Myocyte (in vitro differentiated cells): ENCODE results near the gene NOCT. TPM values are rescaled to one million over a fixed set of nuclear protein-coding genes. Genes with fewer than 3 reads are reported as not detected.
A peak's percentile ranks its signal among the peaks of the same experiment; 100 is the strongest.
"Not testable (repeated sequence)": the region's sequence is repeated elsewhere in the genome, so short reads cannot be mapped to it uniquely, and the experiment has no call there.

ENCODE experiments used
- DNase-seq: peaks from one replicate; pipeline ENCODE4 v3.0.0-alpha.2; 2012; ENCODE audit warnings: low read depth
- total RNA-seq: library from RNA; depleted of rRNA; stranded (reverse); fragments of >200 nt; gene quantifications from 2 replicates; pipeline ENCODE4 v1.2.3, GENCODE V29; 2014

The NOCT gene
- total RNA-seq, 1 donor from 2014 or later, result 24.0 TPM

- no peak for DNase-seq
Observed at GRCh38 chr4:139042981-139043460, 27.4 kb downstream of the NOCT start.

GRCh38 chr4:139044291-139044690 lies 28.7 kb downstream of the NOCT start:
- no peak for DNase-seq

GRCh38 chr4:139048026-139048425 lies 32.4 kb downstream of the NOCT start:
- DNase-seq, result no peak

DNA sequence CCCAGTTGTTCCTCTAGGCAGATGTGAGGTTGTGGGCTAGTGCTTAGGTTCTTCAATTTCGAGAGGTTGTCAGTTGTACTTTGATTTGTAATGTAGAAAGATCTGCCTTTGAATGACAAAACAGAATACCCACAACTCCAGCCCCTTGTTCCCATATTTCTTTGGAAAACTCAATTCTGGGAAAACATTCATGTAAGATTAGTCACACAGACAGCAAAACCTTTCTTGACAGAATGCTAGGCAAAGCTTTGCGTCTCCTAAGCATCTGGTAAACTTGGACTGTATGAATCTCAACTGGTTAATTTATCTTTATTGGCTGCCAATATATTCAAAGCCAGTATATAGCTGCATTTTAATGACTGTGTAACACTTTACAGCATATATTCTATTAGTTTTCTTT lies 34.9 kb downstream of the NOCT start:
- peak; percentile 36 for DNase-seq

GRCh38 chr4:139053909-139054308 lies 38.3 kb downstream of the NOCT start:
- DNase-seq, result no peak

DNA sequence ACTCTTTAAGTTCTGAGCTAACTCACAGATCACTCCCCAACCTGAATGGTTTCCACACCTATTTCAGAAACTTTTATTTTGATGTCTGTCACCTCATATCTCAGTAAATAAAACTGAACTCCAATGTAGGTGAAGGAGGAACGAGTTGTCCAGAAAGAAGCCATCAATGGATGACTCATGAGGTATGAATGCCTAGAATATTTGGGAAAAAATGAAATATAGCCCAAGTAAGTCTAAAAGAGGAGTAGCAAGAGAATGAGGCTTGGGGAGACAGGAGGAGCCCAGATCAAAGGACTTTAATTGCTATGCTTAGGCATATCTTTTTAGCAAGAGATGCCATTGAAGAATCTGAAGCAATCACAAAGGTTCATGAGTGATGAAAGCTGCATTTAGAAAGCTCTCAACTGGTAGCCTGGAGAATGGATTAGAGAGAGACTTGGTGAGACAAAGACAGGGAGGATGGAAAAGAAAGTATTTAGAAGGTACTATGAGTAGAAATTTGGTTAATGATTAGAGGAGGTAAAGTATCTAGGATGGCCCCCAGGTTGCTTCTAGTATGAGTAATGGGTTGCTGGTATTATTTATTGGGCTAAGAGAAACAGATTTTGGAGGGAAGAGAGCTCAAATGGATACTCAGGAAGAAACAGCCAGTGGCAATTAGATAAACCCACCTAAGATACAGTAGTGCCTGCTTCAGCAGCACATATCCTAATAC lies 39.4 kb downstream of the NOCT start:
- DNase-seq, result no peak

DNA sequence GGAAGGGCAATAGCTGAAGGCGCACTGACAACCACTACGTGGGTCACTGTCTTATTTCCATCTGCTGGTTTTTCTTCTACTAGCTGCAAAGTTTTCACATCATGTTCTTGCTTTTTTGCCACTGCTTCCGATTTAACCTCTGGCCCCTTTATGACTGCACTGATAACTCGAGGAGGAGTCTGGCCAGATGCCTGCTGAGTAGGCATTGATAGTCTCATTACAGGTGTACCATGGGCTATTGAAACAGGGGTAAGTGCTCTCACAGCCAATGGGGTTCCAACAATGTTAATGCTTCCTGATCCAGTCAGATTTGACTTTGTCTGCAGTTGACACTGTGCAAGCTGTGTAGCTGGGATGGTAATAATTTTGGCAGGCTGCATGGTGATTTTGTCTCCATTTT lies 43.4 kb downstream of the NOCT start:
- DNase-seq, result not testable (repeated sequence)

DNA sequence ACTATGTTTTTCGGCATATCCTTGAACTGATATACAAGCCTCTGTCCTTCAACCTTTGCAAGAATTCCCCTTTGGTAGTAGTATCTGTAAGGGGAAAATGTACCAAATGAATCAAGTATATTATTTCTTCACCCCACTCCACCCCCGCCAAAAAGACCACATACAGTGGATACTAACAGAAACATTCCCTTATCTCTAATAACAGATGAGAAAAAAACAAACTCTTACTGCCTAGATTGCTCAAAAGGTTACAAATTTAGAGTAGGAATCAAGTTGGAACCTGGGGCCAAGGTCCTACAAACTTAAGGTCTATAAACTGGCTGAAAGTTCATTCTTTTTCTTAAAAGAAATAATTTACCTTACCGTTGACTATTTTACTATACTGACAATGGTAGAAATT lies 45.0 kb downstream of the NOCT start:
- no peak for DNase-seq

- peak; percentile 88 for DNase-seq
Observed at GRCh38 chr4:139076016-139076744, 60.6 kb downstream of the NOCT start.

DNA sequence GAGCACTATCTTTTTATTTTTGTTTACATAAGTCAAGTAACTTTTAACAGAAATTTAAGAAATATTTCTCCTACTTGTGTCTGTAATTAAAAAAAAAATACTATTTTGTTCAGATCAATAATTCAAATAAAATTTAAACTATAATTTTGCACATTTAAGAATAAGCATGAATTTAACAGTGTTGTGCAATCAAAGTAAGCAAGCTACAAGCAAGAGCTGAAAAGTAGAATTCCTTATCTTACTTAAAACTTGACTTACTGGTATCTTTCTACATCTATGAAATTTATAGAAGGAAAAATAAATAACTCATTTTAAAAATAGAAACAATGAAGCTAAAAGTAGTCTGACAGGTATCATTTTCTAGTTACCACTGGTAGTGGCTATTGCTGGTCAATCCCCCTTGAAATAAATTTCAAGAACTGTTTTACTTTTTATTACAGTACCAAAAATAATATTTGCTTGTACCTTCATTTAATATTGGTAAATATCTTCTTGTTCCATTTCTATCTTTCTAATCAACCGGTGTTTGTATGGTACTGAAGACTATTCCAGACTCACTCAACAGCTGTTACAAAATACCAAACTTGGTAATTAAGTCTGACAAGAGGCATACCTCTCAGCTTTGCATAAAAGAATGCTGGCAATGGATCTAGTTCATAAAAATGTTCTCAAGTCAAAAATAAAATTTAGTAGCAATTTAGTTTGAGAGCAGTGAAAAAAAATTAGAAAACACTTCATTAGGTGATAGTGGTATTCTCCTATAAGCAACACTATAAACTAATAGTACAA lies 62.2 kb downstream of the NOCT start:
- DNase-seq, result peak; percentile 45

DNA sequence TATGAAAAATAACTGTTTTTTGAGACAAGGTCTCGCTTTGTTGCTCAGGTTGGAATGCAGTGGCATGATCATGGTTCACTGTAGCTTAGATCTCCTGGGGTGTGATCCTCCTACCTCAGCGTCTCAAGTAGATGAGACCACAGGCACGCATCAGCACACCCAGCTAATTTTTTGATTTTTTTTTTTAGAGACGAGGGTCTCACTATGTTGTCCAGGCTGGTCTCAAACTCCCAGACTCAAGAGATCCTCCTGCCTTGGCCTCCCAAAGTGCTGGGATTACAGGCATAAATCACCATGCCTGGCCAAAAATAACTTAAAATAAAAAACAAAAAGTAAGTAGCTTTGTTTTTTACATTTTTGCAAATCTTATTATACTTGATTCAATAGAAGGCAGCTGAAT lies 63.3 kb downstream of the NOCT start:
- no peak for DNase-seq

DNA sequence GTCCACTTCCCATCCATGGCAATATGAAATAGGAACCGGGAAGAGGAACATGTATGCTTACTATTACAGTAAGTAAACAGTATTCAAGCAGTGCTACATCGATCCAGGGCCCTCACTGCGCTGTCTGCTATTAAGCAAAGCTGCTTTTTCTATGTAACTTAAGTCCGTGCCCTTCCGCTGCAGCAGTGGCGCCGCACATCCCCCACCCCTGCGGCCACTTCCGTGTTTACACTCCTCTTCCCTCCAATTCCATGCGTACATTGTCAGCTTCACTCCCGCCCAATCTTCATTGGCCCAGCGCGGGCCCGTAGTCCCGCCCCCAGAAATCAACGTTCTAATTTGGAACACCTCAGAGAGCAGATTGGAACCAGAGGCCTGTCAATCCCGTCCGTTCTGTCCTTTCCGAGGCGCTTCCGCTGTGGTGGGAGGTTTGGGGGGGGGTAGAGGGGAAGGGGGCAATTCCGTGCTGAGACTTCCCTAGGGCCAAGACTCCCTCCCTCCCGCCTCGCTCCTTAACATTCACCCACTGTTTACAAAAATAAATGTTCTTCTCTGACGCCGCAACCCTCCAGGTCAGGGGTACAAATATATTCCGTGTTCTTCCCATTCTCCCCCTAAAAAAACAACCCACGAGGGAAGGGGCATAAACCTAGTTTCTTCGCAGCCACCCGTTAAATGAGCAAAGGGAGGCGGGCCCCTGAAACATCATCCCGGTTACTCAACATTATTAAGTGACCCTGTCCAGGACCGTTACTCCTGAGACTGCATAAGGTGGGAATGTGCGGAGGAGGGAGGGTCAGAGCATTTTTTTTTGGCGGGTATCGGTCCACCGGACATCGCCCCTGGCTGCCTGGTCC lies 67.4 kb downstream of the NOCT start:
- peak; percentile 99 for DNase-seq

DNA sequence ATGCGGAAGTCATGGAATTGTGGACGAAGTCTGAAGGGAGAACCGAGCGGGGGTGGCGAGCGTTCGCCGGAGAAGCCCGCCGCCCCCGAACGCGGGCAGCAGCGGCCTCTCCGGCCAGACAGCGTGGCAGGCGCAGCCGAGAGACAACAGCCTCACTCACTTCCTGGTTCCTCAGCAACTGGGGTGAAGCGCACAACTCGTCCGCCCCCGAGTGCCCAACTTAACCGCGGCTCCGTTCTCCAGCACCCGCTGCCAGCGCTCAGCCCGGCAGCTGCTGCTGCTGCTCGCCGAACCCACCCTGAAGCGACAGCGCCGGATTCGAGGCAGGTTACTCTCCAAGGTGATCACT lies 68.0 kb downstream of the NOCT start:
- DNase-seq, result peak; percentile 78

DNA sequence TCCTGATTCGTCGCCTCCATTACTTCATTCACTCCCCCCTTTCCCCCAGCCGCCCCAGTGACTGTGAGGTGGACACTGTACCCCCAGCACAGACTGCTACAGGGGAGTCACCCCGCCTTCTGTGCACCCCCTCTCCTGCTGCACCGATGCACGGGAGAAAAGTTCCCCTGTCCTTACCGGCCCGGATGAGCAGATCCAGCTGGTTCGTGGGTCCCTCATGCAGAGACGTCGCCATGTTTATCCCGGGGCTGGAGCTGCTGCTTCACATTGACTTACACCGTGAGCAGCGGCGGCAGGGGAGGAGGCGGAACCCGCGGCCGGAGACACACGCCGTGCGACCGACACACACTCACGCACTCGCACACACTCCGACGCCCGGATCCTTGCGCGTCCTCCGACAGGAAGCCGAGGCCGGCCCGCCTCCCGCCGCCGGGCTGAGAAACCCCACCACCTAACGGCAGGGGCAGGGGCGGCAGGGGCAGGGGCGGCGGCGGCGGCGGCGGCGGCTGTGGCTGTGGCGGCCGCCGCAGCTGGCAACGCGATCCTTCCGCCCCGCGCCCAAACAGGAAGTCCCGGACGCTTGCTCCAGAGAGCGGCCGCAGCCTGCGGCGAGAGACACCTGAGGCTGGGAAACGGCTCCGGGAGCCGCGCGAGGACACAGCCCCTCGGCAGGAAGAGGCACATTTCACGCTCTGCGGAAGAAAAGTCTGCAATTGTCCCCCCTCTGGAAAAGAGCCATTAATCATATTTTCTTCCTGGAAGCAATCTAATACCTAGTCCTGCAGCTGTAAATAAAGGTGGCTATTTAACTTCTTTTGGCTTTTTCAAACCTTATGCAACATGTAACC lies 68.6 kb downstream of the NOCT start:
- DNase-seq, result peak; percentile 94

- no peak for DNase-seq
Observed at GRCh38 chr4:139084804-139085093, 69.2 kb downstream of the NOCT start.

DNA sequence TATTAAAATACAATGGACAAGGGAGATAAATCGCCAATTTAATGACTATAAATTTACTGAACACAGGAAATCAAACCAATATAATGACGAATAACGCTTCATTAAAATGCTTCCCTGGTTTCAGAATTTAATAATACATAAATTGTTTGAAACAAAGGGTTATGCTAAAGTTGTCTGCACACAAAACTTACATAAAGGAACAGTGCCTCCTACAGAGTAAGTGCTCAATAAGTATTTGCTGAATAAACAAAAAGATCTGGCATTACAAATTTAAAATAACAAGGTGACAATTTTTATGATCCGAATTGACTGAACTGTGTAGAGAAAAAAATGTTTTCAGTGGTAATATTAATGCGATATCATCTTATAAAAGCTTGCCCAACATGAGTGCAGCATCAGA lies 69.6 kb downstream of the NOCT start:
- DNase-seq, result no peak

DNA sequence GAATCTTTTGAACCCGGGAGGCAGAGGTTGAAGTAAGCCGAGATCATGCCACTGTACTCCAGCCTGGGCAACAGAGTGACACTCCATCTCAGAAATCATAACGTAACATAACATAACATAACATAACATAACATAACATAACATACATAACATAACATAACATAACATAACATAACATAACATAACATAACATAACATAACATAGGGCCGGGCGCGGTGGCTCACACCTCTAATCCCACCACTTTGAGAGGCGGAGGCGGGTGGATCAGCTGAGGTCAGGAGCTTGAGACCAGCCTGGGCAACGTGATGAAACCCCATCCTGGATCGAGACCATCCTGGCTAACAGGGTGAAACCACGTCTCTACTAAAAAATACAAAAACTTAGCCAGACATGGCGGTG lies 76.7 kb downstream of the NOCT start:
- no peak for DNase-seq
